ENCODE results near the gene ZNF213. TPM values are rescaled to one million over a fixed set of nuclear protein-coding genes. Genes with fewer than 3 reads are reported as not detected.

Gene ZNF213
- total and polyA plus RNA-seq, 4 donors = 7.8 to 13.1 (median 11.5) TPM

GRCh38 chr16:3142327-3142726, 7.5 kb downstream of the ZNF213 start:
- WGBS, 2 donors = 98% methylated on average over 22 of the region's 22 CpGs
- H3K27me3 ChIP-seq (ENCODE audit: control insufficient read depth in 3 of 3, insufficient read depth in 3 of 3, low read length in 2 of 3) = no peaks in the 10 kb centered on the region
- no peak overlapping the region for H3K4me3 ChIP-seq
- no peak for TF ChIP-seq CTCF (IDR thresholded peaks at IDR 0.05; ENCODE audit: control extremely low read depth, extremely low read depth)
- no peak for ATAC-seq (ENCODE audit: insufficient read depth, low FRiP score)
- no peaks in the 10 kb centered on the region for H3K9me3 ChIP-seq (ENCODE audit: control insufficient read depth in 4 of 4, insufficient read depth in 3 of 4, low read length in 3 of 4)
- no peak for DNase-seq
- H3K9ac ChIP-seq (ENCODE audit: insufficient read depth in 1 of 2, low read length in 2 of 2) = no peak overlapping the region
- H3K27ac ChIP-seq (ENCODE audit: low read depth in 1 of 2, low read length in 1 of 2) = no peak overlapping the region
- no peaks in the 10 kb centered on the region for H3K4me1 ChIP-seq (ENCODE audit: control insufficient read depth in 5 of 5, insufficient read depth in 5 of 5, low read length in 5 of 5)
- H3K36me3 ChIP-seq (ENCODE audit: control insufficient read depth in 4 of 4, insufficient read depth in 4 of 4, low read length in 4 of 4) = peaks cover 0 to 43% (median 5%) of the 10 kb centered on the region in 4 donors

- WGBS, 2 donors = 95% methylated on average over 13 of the region's 13 CpGs
- no peak overlapping the region for H3K4me3 ChIP-seq
- ATAC-seq (ENCODE audit: insufficient read depth, low FRiP score) = no peak
- H3K27me3 ChIP-seq (ENCODE audit: control insufficient read depth in 3 of 3, insufficient read depth in 3 of 3, low read length in 2 of 3) = no peaks in the 10 kb centered on the region
- no peak for DNase-seq
- no peak for TF ChIP-seq CTCF (IDR thresholded peaks at IDR 0.05; ENCODE audit: control extremely low read depth, extremely low read depth)
- peaks cover 0 to 38% (median 5%) of the 10 kb centered on the region in 4 donors for H3K36me3 ChIP-seq (ENCODE audit: control insufficient read depth in 4 of 4, insufficient read depth in 4 of 4, low read length in 4 of 4)
- no peaks in the 10 kb centered on the region for H3K4me1 ChIP-seq (ENCODE audit: control insufficient read depth in 5 of 5, insufficient read depth in 5 of 5, low read length in 5 of 5)
- H3K9ac ChIP-seq (ENCODE audit: insufficient read depth in 1 of 2, low read length in 2 of 2) = no peak overlapping the region
- H3K27ac ChIP-seq (ENCODE audit: low read depth in 1 of 2, low read length in 1 of 2) = peak overlapping the region in 1 of 2 donors; percentile 81
- H3K9me3 ChIP-seq (ENCODE audit: control insufficient read depth in 4 of 4, insufficient read depth in 3 of 4, low read length in 3 of 4) = no peaks in the 10 kb centered on the region
These were observed 7.9 kb downstream of the ZNF213 start for GRCh38 chr16:3142770-3143169.

GRCh38 chr16:3143189-3143588, 8.4 kb downstream of the ZNF213 start:
- Histone ChIP-seq H3K27ac (ENCODE audit: low read depth in 1 of 2, low read length in 1 of 2) (peak overlapping the region in 1 of 2 donors; percentile 81), H3K9me3 (ENCODE audit: control insufficient read depth in 4 of 4, insufficient read depth in 3 of 4, low read length in 3 of 4) (no peaks in the 10 kb centered on the region), H3K4me1 (ENCODE audit: control insufficient read depth in 5 of 5, insufficient read depth in 5 of 5, low read length in 5 of 5) (no peaks in the 10 kb centered on the region), H3K4me3 (no peak overlapping the region), H3K27me3 (ENCODE audit: control insufficient read depth in 3 of 3, insufficient read depth in 3 of 3, low read length in 2 of 3) (no peaks in the 10 kb centered on the region), H3K36me3 (ENCODE audit: control insufficient read depth in 4 of 4, insufficient read depth in 4 of 4, low read length in 4 of 4) (peaks cover 0 to 34% (median 5%) of the 10 kb centered on the region in 4 donors), H3K9ac (ENCODE audit: insufficient read depth in 1 of 2, low read length in 2 of 2) (no peak overlapping the region)
- ATAC-seq (ENCODE audit: insufficient read depth, low FRiP score) (no peak), DNase-seq (no peak)
- TF ChIP-seq CTCF (IDR thresholded peaks at IDR 0.05; ENCODE audit: control extremely low read depth, extremely low read depth) = no peak
- WGBS, 2 donors = 94% methylated on average over 11 of the region's 11 CpGs
